Endothelial cell of umbilical vein (primary cell): Measurements from ENCODE around the gene ABCA2. TPM values are rescaled to one million over a fixed set of nuclear protein-coding genes. Genes with fewer than 3 reads are reported as not detected.

Source experiments
- BruUV-seq: library from RNA; stranded (reverse); fragments of 400-500 nt; replicated peaks from 2 replicates; lab custom pipeline; 2021; lab: Mats Ljungman, UMichigan
- CTCF ChIA-PET: fragments of 300-600, 350-600 bp; sonication (Branson Sonifier 250); formaldehyde crosslinking; loops from one replicate; lab custom pipeline; 2021; ENCODE audit warnings: antibody characterized with exemption, inconsistent platforms; lab: Charles Lee
- POLR2A ChIA-PET: fragments of 300-600, 350-600 bp; sonication (Branson Sonifier 250); formaldehyde crosslinking; loops from one replicate; lab custom pipeline; 2021; ENCODE audit warnings: antibody characterized with exemption, inconsistent platforms; lab: Charles Lee
- DNase-seq: peaks from one replicate; pipeline ENCODE4 v3.0.0-alpha.2; 2011; ENCODE audit warnings: low read depth, low spot score
- FAIRE-seq: peaks from 2 replicates; lab custom pipeline; 2011; peaks lifted over from hg19 to GRCh38; lab: Jason Lieb, UNC
- H2AFZ ChIP-seq: 2 replicates; pipeline ENCODE4 v1.6.0; 2012; ENCODE audit warnings: low read depth, low read length, control low read depth, inconsistent platforms
- H3K27ac ChIP-seq: 2 replicates; pipeline ENCODE4 v1.5.1; 2011; ENCODE audit warnings: low read depth, mild to moderate bottlenecking, control low read depth, low read length, moderate library complexity; ENCODE audit not compliant: insufficient read depth
- H3K27me3 ChIP-seq, 2 experiments: 2 replicates each; pipeline versions ENCODE4 v1.6.0 to v1.6.1; 2011; ENCODE audit warnings: low read length in 2 of 2, mixed read lengths in 1 of 2; ENCODE audit not compliant: control insufficient read depth in 2 of 2, insufficient read depth in 2 of 2
- H3K36me3 ChIP-seq, 2 experiments: 2 replicates in 1 of 2; 3 replicates in 1 of 2; pipeline ENCODE4 v1.5.1; 2011; ENCODE audit warnings: low read length in 2 of 2, mild to moderate bottlenecking in 1 of 2, moderate library complexity in 1 of 2; ENCODE audit not compliant: control insufficient read depth in 2 of 2, insufficient read depth in 2 of 2; ENCODE audit errors: extremely low read depth in 1 of 2
- H3K4me1 ChIP-seq: 3 replicates; pipeline ENCODE4 v1.5.1; 2011; ENCODE audit warnings: mild to moderate bottlenecking, low read length; ENCODE audit not compliant: control insufficient read depth, insufficient read depth; ENCODE audit errors: extremely low read depth
- H3K4me2 ChIP-seq: 2 replicates; pipeline ENCODE4 v1.6.1; 2011; ENCODE audit warnings: low read length, control low read depth, mixed read lengths; ENCODE audit not compliant: insufficient read depth
- H3K4me3 ChIP-seq, 3 experiments: fragments of 200-600 bp in 1 of 3; sonication (generic), shearing (Covaris generic) in 1 of 3; replicated peaks in 1 of 3; 2 replicates each; pipeline ENCODE4 v1.5.1; 2011 to 2016; ENCODE audit warnings: control low read depth in 3 of 3, low read length in 3 of 3, mild to moderate bottlenecking in 2 of 3, inconsistent platforms in 1 of 3, low read depth in 1 of 3, moderate library complexity in 1 of 3; ENCODE audit not compliant: insufficient read depth in 1 of 3
- H3K79me2 ChIP-seq: 2 replicates; pipeline ENCODE4 v1.6.0; 2012; ENCODE audit warnings: low read length, inconsistent platforms; ENCODE audit not compliant: control insufficient read depth, insufficient read depth
- H3K9ac ChIP-seq: replicated peaks from 2 replicates; pipeline ENCODE3; 2011; ENCODE audit warnings: low read length, control low read depth; ENCODE audit not compliant: insufficient read depth; ENCODE audit errors: extremely low read depth
- H3K9me1 ChIP-seq: replicated peaks from 3 replicates; pipeline ENCODE4 v1.6.0; 2011; ENCODE audit warnings: mild to moderate bottlenecking, low read length; ENCODE audit not compliant: control insufficient read depth, insufficient read depth; ENCODE audit errors: extremely low read depth
- H3K9me3 ChIP-seq: replicated peaks from 2 replicates; pipeline ENCODE4 v1.5.1; 2012; ENCODE audit warnings: low read length, inconsistent platforms; ENCODE audit not compliant: control insufficient read depth, insufficient read depth
- H4K20me1 ChIP-seq: replicated peaks from 2 replicates; pipeline ENCODE3; 2011; ENCODE audit warnings: mild to moderate bottlenecking, low read length; ENCODE audit not compliant: control insufficient read depth, insufficient read depth; ENCODE audit errors: extremely low read depth
- CTCF ChIP-seq, 2 donors: IDR thresholded peaks; 1 replicate in 1 of 2; 2 replicates in 1 of 2; pipeline ENCODE4 v1.5.1; 2011; ENCODE audit warnings: low read length in 2 of 2, mild to moderate bottlenecking in 2 of 2, moderate library complexity in 2 of 2, control low read depth in 1 of 2, inconsistent platforms in 1 of 2, low read depth in 1 of 2; ENCODE audit not compliant: insufficient read depth in 1 of 2; ENCODE audit errors: extremely low read depth in 1 of 2
- EZH2 ChIP-seq: IDR thresholded peaks from 2 replicates; pipeline ENCODE4 v1.6.1; 2012; ENCODE audit warnings: borderline replicate concordance, low read depth, mild to moderate bottlenecking, moderate library complexity, low read length, inconsistent platforms; ENCODE audit not compliant: severe bottlenecking
- FOS ChIP-seq: IDR thresholded peaks from 2 replicates; pipeline ENCODE4 v1.6.1; 2011; ENCODE audit warnings: mild to moderate bottlenecking, low read length, moderate library complexity, borderline replicate concordance; ENCODE audit not compliant: insufficient read depth
- GATA2 ChIP-seq: IDR thresholded peaks from 2 replicates; pipeline ENCODE4 v1.7.0; 2011; ENCODE audit warnings: low read depth, mild to moderate bottlenecking, moderate library complexity, mixed read lengths, low read length; ENCODE audit not compliant: insufficient read length, insufficient read depth
- JUN ChIP-seq: IDR thresholded peaks from 2 replicates; pipeline ENCODE4 v1.6.1; 2011; ENCODE audit warnings: borderline replicate concordance, low read depth; ENCODE audit not compliant: insufficient read length, insufficient read depth
- MAX ChIP-seq: IDR thresholded peaks from 2 replicates; pipeline ENCODE4 v1.6.1; 2011; ENCODE audit not compliant: insufficient read depth, insufficient read length
- MYC ChIP-seq: IDR thresholded peaks from one replicate; pipeline ENCODE4 v1.6.1; 2011; ENCODE audit warnings: mild to moderate bottlenecking, low read depth, low read length
- POLR2A ChIP-seq: IDR thresholded peaks from 2 replicates; pipeline ENCODE4 v1.6.1; 2012; ENCODE audit warnings: low read depth, mild to moderate bottlenecking, control low read depth, low read length
- POLR2AphosphoS5 ChIP-seq: IDR thresholded peaks from 2 replicates; pipeline ENCODE4 v1.6.1; 2012; ENCODE audit warnings: low read depth, mild to moderate bottlenecking, control low read depth, low read length, moderate library complexity; ENCODE audit not compliant: insufficient read depth
- dilution Hi-C: fragments of 300-500 bp; cut with MboI; formaldehyde crosslinking; loops from one replicate; pipeline ENCODE4 v1.15.0; 2019; ENCODE audit warnings: low sequenced_read_pairs; ENCODE audit not compliant: extremely low pct_ligation_motif_present
- intact Hi-C: fragments of 100-400 bp; cut with micrococcal nuclease; formaldehyde crosslinking; loops from one replicate; pipeline ENCODE4 v1.10.0; 2022
- polyA plus RNA-seq, 4 experiments: library from polyadenylated mRNA; depleted of rRNA in 3 of 4; stranded (reverse) in 3 of 4; unstranded in 1 of 4; fragments of >200 nt; gene quantifications; 2 replicates each; pipeline versions ENCODE4 v1.2.1 to v1.2.3, GENCODE V29; 2011 to 2012; ENCODE audit warnings: missing spikeins in 1 of 4
- total RNA-seq: library from RNA; stranded (reverse); gene quantifications from 2 replicates; pipeline ENCODE4 v1.2.3, GENCODE V29; 2021

Gene ABCA2
- total and polyA plus RNA-seq, 2 donors (not counting 3 experiments of a cell fraction or from before 2014, with no cell fraction given): 20.0 to 29.1 TPM

- DNase-seq: no peak
- Histone ChIP-seq H3K36me3 (peaks cover 0 to 17% of the 10 kb centered on the region in 2 experiments), H3K27me3 (no peaks in the 10 kb centered on the region), H3K9me3 (no peaks in the 10 kb centered on the region), H3K4me1 (peaks cover 36% of the 10 kb centered on the region), H3K27ac (no peak overlapping the region), H4K20me1 (no peaks in the 10 kb centered on the region), H3K4me2 (no peak overlapping the region), H3K79me2 (peaks cover 31% of the 10 kb centered on the region), H2AFZ (no peak overlapping the region), H3K4me3 (no peak overlapping the region), H3K9ac (no peak overlapping the region), H3K9me1 (no peaks in the 10 kb centered on the region)
- BruUV-seq: no TSS peak
- FAIRE-seq: no peak
- CTCF ChIA-PET: interaction anchor here (5.2 kb wide), 1 partner anchor 11 kb away, joined by 27 read pairs; no protein-coding TSS in a partner anchor
- dilution Hi-C loops (no loop called here), intact Hi-C loops (no loop called here)
- POLR2A ChIA-PET: no interaction called here
- TF ChIP-seq EZH2 (no peak), GATA2 (no peak), POLR2AphosphoS5 (no peak), POLR2A (no peak), MAX (no peak), CTCF (IDR thresholded peaks at IDR 0.05; ENCODE audit: extremely low read depth in 1 of 2, insufficient read depth in 1 of 2, low read depth in 1 of 2, low read length in 2 of 2) (no peak), MYC (no peak), FOS (no peak), JUN (no peak)
These were observed 12.5 kb upstream of the ABCA2 start for GRCh38 chr9:137040568-137040967.
